K562 (cell line): ENCODE data around the gene CD38. TPM values are rescaled to one million over a fixed set of nuclear protein-coding genes. Genes with fewer than 3 reads are reported as not detected.

Experiments
- ATAC-seq: fragments of 200-7000 bp; cut with Tn5 transposase; 3 replicates; pipeline ENCODE4 v1.9.1; 2020; ENCODE audit warnings: moderate library complexity
- BruUV-seq: library from RNA; stranded (reverse); fragments of 400-500 nt; replicated peaks from 2 replicates; lab custom pipeline; 2021; lab: Mats Ljungman, UMichigan
- CTCF ChIA-PET: fragments of 300-600 bp; formaldehyde crosslinking; extraction: SDS; loops from one replicate; lab custom pipeline; 2021; ENCODE audit warnings: low intra/inter-chr PET ratio; lab: Yijun Ruan, JAX
- POLR2A ChIA-PET: fragments of 300-600, 350-650 bp; sonication (Branson Sonifier 250); formaldehyde crosslinking; extraction: SDS; loops from one replicate; lab custom pipeline; 2021; ENCODE audit warnings: antibody characterized with exemption, inconsistent platforms; lab: Yijun Ruan, JAX
- DNase-seq, 4 experiments: peaks; one replicate each; pipeline versions ENCODE4 v3.0.0 to v3.0.0-alpha.2; 2011 to 2018; ENCODE audit warnings: low spot score in 3 of 4, mixed read lengths in 3 of 4; ENCODE audit errors: extremely low read depth in 1 of 4
- FAIRE-seq: peaks from 2 replicates; lab custom pipeline; 2011; peaks lifted over from hg19 to GRCh38; lab: Jason Lieb, UNC
- H2AFZ ChIP-seq: 2 replicates; pipeline ENCODE4 v1.6.0; 2011; ENCODE audit warnings: low read depth, low read length, control low read depth, inconsistent platforms
- H3K27ac ChIP-seq: fragments of 200-600 bp; 3 replicates; pipeline ENCODE4 v1.8.0; 2011; ENCODE audit warnings: low read depth, mild to moderate bottlenecking, control low read depth, inconsistent platforms, low read length, moderate library complexity, mixed read lengths; ENCODE audit errors: extremely low read depth
- H3K27me3 ChIP-seq, 2 experiments: fragments of 300-600 bp in 1 of 2; 2 replicates in 1 of 2; 3 replicates in 1 of 2; pipeline versions ENCODE4 v1.6.0 to v1.8.0; 2011; ENCODE audit warnings: inconsistent platforms in 2 of 2, low read length in 2 of 2, mild to moderate bottlenecking in 1 of 2, mixed read lengths in 1 of 2, moderate library complexity in 1 of 2; ENCODE audit not compliant: control insufficient read depth in 2 of 2, insufficient read depth in 2 of 2
- H3K36me3 ChIP-seq: fragments of 300-600 bp; 3 replicates; pipeline ENCODE4 v1.8.0; 2011; ENCODE audit warnings: mild to moderate bottlenecking, low read length, inconsistent platforms; ENCODE audit not compliant: control insufficient read depth, insufficient read depth
- H3K4me1 ChIP-seq, 2 experiments: fragments of 200-600 bp in 1 of 2; replicated peaks in 1 of 2; 2 replicates in 1 of 2; 3 replicates in 1 of 2; pipeline versions ENCODE4 v1.5.1 to v1.8.0; 2011; ENCODE audit warnings: inconsistent platforms in 2 of 2, low read length in 2 of 2, mild to moderate bottlenecking in 1 of 2, mixed read lengths in 1 of 2, moderate library complexity in 1 of 2; ENCODE audit not compliant: control insufficient read depth in 2 of 2, insufficient read depth in 2 of 2
- H3K4me2 ChIP-seq: 2 replicates; pipeline ENCODE4 v1.6.1; 2011; ENCODE audit warnings: low read length, control low read depth, inconsistent platforms, mixed read lengths; ENCODE audit not compliant: insufficient read depth
- H3K4me3 ChIP-seq: fragments of 200-600 bp; sonication (generic), shearing (Covaris generic); 2 replicates; pipeline ENCODE4 v1.5.1; 2016; ENCODE audit warnings: control low read depth, inconsistent platforms
- H3K79me2 ChIP-seq: fragments of 200-600 bp; 3 replicates; pipeline ENCODE4 v1.8.0; 2011; ENCODE audit warnings: low read length, inconsistent platforms; ENCODE audit not compliant: control insufficient read depth, insufficient read depth
- H3K9ac ChIP-seq, 2 experiments: 2 replicates each; pipeline versions ENCODE4 v1.6.0 to v1.6.1; 2011; ENCODE audit warnings: low read depth in 2 of 2, low read length in 2 of 2, control low read depth in 1 of 2, inconsistent platforms in 1 of 2, mild to moderate bottlenecking in 1 of 2, mixed read lengths in 1 of 2; ENCODE audit not compliant: insufficient read depth in 1 of 2
- H3K9me1 ChIP-seq: one replicate; pipeline ENCODE4 v1.6.0; 2011; ENCODE audit warnings: inconsistent platforms, mild to moderate bottlenecking, low read length, moderate library complexity; ENCODE audit not compliant: control insufficient read depth, insufficient read depth
- H3K9me3 ChIP-seq: replicated peaks from 2 replicates; pipeline ENCODE4 v1.5.1; 2011; ENCODE audit warnings: low read depth, low read length, inconsistent platforms; ENCODE audit not compliant: control insufficient read depth, insufficient read depth
- H4K20me1 ChIP-seq: replicated peaks from 2 replicates; pipeline ENCODE4 v1.6.1; 2011; ENCODE audit warnings: low read length, inconsistent platforms, mixed read lengths; ENCODE audit not compliant: control insufficient read depth, insufficient read depth
- CBX1 ChIP-seq: sonication (generic); IDR thresholded peaks from 2 replicates; pipeline ENCODE4 v1.6.1; 2016; ENCODE audit warnings: antibody characterized with exemption, low read depth, mild to moderate bottlenecking
- CBX3 ChIP-seq, 2 experiments: IDR thresholded peaks; 1 replicate in 1 of 2; 2 replicates in 1 of 2; pipeline ENCODE4 v1.6.1; 2012; ENCODE audit warnings: inconsistent platforms in 2 of 2, low read length in 2 of 2, borderline replicate concordance in 1 of 2, control low read depth in 1 of 2
- KDM4B ChIP-seq, 2 experiments: fragments of 450-650 bp in 1 of 2; sonication (generic) in 1 of 2; IDR thresholded peaks; 2 replicates each; pipeline ENCODE4 v1.6.1; 2016 to 2017; ENCODE audit warnings: borderline replicate concordance in 2 of 2, antibody characterized with exemption in 1 of 2, low read depth in 1 of 2, mild to moderate bottlenecking in 1 of 2
- NR4A1 ChIP-seq, 2 experiments: fragments of 250-450 bp in 1 of 2; fragments of 450-650 bp in 1 of 2; sonication (Bioruptor Pico) in 1 of 2; IDR thresholded peaks; 2 replicates each; pipeline versions ENCODE4 v1.4.0 to v1.6.1; 2016 to 2020; ENCODE audit warnings: mild to moderate bottlenecking in 2 of 2, missing compliant biosample characterization in 1 of 2, missing genetic modification characterization in 1 of 2, moderate library complexity in 1 of 2
- PHB2 ChIP-seq: fragments of 450-650 bp; IDR thresholded peaks from 2 replicates; pipeline ENCODE4 v1.6.1; 2017; ENCODE audit warnings: low read depth
- PHF20 ChIP-seq: fragments of 450-650 bp; IDR thresholded peaks from 2 replicates; pipeline ENCODE4 v1.6.1; 2018; ENCODE audit not compliant: partially characterized antibody
- PTTG1 ChIP-seq: fragments of 450-650 bp; IDR thresholded peaks from 2 replicates; pipeline ENCODE4 v1.6.1; 2016; ENCODE audit warnings: low read depth, mild to moderate bottlenecking, missing genetic modification characterization, missing compliant biosample characterization
- PURB ChIP-seq: sonication (generic); formaldehyde crosslinking; IDR thresholded peaks from 2 replicates; pipeline ENCODE4 v1.9.0; 2021; ENCODE audit warnings: low read depth, mild to moderate bottlenecking, missing genetic modification reagents
- TSC22D4 ChIP-seq: fragments of 450-650 bp; IDR thresholded peaks from 2 replicates; pipeline ENCODE4 v1.6.1; 2016; ENCODE audit warnings: missing genetic modification characterization, missing biosample characterization, control low read depth
- WHSC1 ChIP-seq: IDR thresholded peaks from one replicate; pipeline ENCODE4 v1.6.1; 2012; ENCODE audit warnings: low read length, control low read depth, inconsistent platforms
- ZNF395 ChIP-seq: fragments of 200-800 bp; sonication (Bioruptor generic); IDR thresholded peaks from 2 replicates; pipeline ENCODE4 v1.6.1; 2017; ENCODE audit warnings: missing genetic modification characterization, missing compliant biosample characterization
- ZNF511 ChIP-seq: sonication (generic); formaldehyde crosslinking; IDR thresholded peaks from 2 replicates; pipeline ENCODE4 v1.8.0; 2022; ENCODE audit warnings: mild to moderate bottlenecking, missing genetic modification reagents
- ZNF518B ChIP-seq: fragments of 250-450 bp; sonication (Bioruptor Pico); IDR thresholded peaks from 2 replicates; pipeline ENCODE4 v1.5.0; 2021; ENCODE audit warnings: mild to moderate bottlenecking, moderate library complexity
- ZNF586 ChIP-seq: fragments of 450-650 bp; formaldehyde crosslinking; conservative IDR thresholded peaks from 2 replicates; pipeline ENCODE4 v1.4.0; 2020; ENCODE audit warnings: mild to moderate bottlenecking, moderate library complexity
- WGBS: fragments of 100-300 bp; shearing (Covaris generic); methylation state at CpG from one replicate; pipeline ENCODE4 v1.1.6; 2016; ENCODE audit warnings: low coverage, mixed read lengths; ENCODE audit not compliant: insufficient coverage; ENCODE audit errors: missing lambda C conversion rate; 5-methylcytosine and 5-hydroxymethylcytosine counted together
- in situ Hi-C: fragments of 300-500 bp; cut with MboI; formaldehyde crosslinking; loops from 4 replicates; pipeline ENCODE4 v1.15.0; 2018; ENCODE audit warnings: inconsistent platforms, mixed read lengths
- intact Hi-C: fragments of 100-400 bp; cut with micrococcal nuclease; formaldehyde crosslinking; loops from 2 replicates; pipeline ENCODE4 v1.14.2; 2022
- polyA plus RNA-seq, 8 experiments: library from polyadenylated mRNA; depleted of rRNA in 4 of 8; stranded (reverse) in 5 of 8; unstranded in 3 of 8; fragments of >200 nt; fragmentation: Nextera tagmentation in 2 of 8; fragmentation: Illumina TruSeq in 1 of 8; extraction: Ambion mirVana in 2 of 8; extraction: Trizol in 1 of 8; gene quantifications; 2 replicates each; pipeline versions ENCODE4 v1.2.1 to v1.2.3, GENCODE V29; 2011 to 2014; ENCODE audit warnings: inconsistent platforms in 1 of 8, missing spikeins in 1 of 8
- total RNA-seq, 7 experiments: library from RNA; depleted of rRNA in 6 of 7; stranded (reverse); fragments of >200 nt in 6 of 7; fragmentation: Illumina TruSeq in 2 of 7; extraction: Trizol in 2 of 7; gene quantifications; 2 replicates each; pipeline versions ENCODE4 v1.2.1 to v1.2.3, GENCODE V29; 2011 to 2021; ENCODE audit warnings: low replicate concordance in 1 of 7

Gene CD38
- total and polyA plus RNA-seq, 9 of the 15 experiments (the other 6 are each of a cell fraction or from before 2014, with no cell fraction given): 0.04 to 0.06 (median 0.04) TPM; not detected in 5

GRCh38 chr4:15753081-15753480 is 25.0 kb upstream of the CD38 start (continued):
- TF ChIP-seq ZNF518B (CRISPR knock-in tag): no peak

- no peak for DNase-seq
- Histone ChIP-seq H3K9ac (no peak overlapping the region), H3K4me1 (no peaks in the 10 kb centered on the region), H3K4me2 (no peak overlapping the region), H3K36me3 (no peaks in the 10 kb centered on the region), H3K27me3 (peaks cover 0 to 10% of the 10 kb centered on the region in 2 experiments; a peak in 1 of 5 replicates), H3K27ac (no peak overlapping the region), H3K9me1 (no peaks in the 10 kb centered on the region), H3K4me3 (no peak overlapping the region), H2AFZ (no peak overlapping the region), H4K20me1 (no peaks in the 10 kb centered on the region), H3K9me3 (no peaks in the 10 kb centered on the region), H3K79me2 (no peaks in the 10 kb centered on the region)
- intact Hi-C loops (no loop called here), in situ Hi-C loops (no loop called here)
- BruUV-seq: no TSS peak
- 0% methylated on average over 4 of the region's 4 CpGs for WGBS
- CTCF ChIA-PET: no interaction called here
- no peak for ATAC-seq
- POLR2A ChIA-PET: interaction anchor here (0.5 kb wide), 1 partner anchor 42 kb away, joined by 3 read pairs; no protein-coding TSS in a partner anchor
- FAIRE-seq: no peak
- TF ChIP-seq ZNF586 (CRISPR knock-in tag): no peak
- no peak for TF ChIP-seq ZNF395
- TF ChIP-seq TSC22D4 (tag): no peak
- no peak for TF ChIP-seq PTTG1 (tag)
- TF ChIP-seq CBX1: no peak
- TF ChIP-seq PURB: no peak
- no peak for TF ChIP-seq PHB2
- no peak for TF ChIP-seq PHF20
- TF ChIP-seq WHSC1: no peak
- TF ChIP-seq NR4A1 (CRISPR knock-in tag; IDR thresholded peaks at IDR 0.05): no peak
- no peak for TF ChIP-seq NR4A1 (tag; IDR thresholded peaks at IDR 0.05)
- no peak for TF ChIP-seq KDM4B (IDR thresholded peaks at IDR 0.05; ENCODE audit: borderline replicate concordance in 2 of 2, low read depth in 1 of 2)
- TF ChIP-seq CBX3 (IDR thresholded peaks at IDR 0.05; ENCODE audit: borderline replicate concordance in 1 of 2, low read length in 2 of 2): no peak
- TF ChIP-seq ZNF511 (CRISPR knock-in tag): no peak
These were observed 24.3 kb upstream of the CD38 start for GRCh38 chr4:15753786-15754185.
